CD4-positive, alpha-beta T cell treated with Interleukin-12 subunit alpha and Interleukin-12 subunit beta, for 1 hour (primary cell): ENCODE results near the gene DUSP12.

Experiments used
- DNase-seq: peaks from one replicate; pipeline ENCODE4 v3.0.0-alpha.2; 2020

The DUSP12 gene

DNA sequence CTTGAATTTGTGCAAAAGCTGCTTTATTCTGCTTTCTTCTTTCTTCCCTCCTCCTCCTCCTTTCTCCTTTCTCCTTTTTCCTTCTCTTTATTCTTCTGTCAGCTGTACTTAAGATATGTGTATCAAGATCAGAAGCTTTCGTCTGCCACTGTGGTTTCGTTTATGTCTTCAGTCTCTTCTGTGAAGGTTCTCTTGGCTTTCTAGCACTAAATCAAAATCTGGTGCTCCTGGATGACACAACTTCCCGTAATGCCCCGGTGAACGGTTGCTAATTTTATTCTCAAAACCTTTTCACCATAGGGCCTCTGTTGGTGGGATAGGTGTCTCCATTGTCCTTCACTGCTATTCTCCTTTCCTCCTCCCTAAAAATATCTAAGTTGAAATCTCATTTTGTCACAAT, 21.6 kb downstream of the DUSP12 start:
- DNase-seq, result no peak

DNA sequence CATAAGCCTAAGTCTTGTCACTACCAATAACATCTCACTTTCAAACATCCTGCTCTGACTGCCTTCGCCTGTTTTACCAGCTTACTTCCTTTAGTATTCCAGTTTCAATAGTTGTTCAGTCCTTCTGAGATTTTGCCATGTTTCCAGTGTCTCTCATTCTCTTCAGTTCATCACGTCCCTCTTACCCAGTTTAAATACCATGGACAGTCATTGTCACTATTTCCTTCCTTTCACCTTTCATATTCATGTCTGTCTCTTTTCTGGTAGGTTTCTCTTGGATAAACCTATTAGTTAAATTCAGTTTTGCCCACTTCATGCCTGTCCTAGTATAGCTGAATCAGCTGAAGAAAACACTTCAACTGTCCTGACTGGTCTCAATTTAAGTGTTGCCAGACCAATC, 22.4 kb downstream of the DUSP12 start:
- DNase-seq, result no peak

- DNase-seq, result no peak
These were observed 22.8 kb downstream of the DUSP12 start for GRCh38 chr1:161772397-161772796.

DNA sequence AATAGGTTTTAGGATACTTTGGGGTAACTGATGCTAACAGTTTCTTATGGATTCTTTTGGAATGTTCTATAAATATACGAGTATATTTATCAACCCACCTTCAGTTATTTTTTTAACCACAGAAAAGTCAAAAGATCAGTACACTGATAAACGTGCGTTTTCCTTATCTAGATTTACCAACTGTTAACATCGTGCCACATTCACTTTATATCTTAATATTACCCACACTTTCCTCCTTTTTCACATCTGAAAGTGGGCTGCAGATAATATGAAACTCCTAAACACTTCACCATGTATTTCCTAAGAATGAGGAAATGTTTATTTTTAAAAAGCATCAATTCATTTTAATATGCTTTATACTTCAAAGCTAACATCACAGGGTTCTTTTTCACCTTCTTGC, 24.2 kb downstream of the DUSP12 start:
- DNase-seq, result no peak

DNA sequence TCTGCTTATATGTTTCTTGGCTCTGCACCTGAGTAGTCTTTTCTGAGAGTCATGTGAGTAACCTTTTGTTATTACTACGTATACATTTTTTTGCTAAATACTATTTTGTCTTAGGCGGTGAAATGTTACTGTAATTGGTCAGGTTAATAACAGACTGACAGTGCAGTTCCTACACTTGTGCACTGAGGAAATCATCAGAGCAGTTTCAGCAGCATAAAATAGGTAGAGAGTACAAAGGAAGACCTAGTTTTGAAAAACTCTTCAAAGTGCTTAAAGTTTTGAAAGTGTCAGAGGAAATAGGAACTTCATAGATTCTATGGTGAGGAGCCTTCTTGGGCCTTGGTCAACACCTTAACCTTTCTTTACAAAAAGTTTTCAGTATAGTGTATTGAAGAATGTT, 27.7 kb downstream of the DUSP12 start:
- DNase-seq, result no peak

- no peak for DNase-seq
These were observed 28.9 kb downstream of the DUSP12 start for GRCh38 chr1:161778522-161778921.

- DNase-seq, result no peak
These were observed 29.8 kb downstream of the DUSP12 start for GRCh38 chr1:161779393-161779792.

- no peak for DNase-seq
These were observed 32.4 kb downstream of the DUSP12 start for GRCh38 chr1:161781995-161782394.

DNA sequence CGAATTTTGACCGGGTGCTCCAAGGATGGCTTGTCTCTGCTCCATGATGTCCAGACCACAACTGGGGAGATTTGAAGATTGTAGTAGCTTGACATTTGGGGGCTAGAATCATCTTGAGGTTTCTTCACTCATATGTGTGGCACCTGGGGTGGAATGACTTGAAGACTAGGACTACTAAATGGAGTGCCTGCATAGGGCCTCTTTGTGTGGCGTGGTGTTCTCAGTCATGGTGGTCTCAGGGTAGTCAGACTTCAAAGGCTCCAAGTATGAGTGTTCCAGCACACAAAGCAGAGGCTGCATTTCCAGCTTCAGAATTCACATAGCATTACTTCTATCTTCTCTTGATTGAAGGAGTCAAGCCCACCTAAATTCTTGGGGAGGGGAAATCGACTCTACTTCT, 33.3 kb downstream of the DUSP12 start:
- no peak for DNase-seq

DNA sequence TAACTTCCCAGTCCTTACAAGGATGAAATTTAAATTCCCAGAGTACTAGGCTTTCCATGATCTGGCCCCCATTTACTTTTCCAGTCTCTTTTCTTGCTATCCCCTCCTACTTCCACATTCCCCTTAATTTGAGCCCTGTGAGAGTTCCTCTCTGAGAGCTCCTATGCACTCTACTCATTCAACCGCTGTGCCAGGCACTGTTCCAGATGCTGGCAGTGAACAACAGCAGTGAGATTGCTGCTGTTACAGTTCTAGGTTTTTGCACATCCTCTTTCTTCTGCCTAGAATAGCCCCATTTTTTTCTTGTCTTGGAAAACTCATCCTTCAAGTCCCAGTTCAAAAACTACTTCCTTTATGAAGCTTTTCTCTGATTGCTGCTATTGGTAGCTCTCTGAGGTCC, 35.4 kb downstream of the DUSP12 start:
- no peak for DNase-seq

DNA sequence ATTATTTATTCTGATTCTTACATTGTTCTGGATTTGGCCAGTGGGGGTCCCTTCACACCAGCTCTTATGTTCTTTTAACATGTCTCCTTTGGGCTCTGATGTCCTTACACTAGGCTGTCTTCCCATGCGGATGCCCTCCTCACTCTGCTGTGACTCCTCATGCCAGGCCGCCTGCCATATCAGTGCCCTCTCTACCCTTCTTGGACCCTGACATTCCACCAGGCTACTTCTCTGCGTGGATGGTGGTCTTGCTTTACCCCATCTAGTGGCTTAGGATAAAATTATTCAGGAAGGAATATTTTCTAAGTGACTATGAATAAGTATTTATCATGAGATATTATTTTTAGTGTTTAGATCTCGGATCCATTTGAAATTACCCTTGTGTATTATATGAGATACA, 37.8 kb downstream of the DUSP12 start:
- DNase-seq, result no peak

GRCh38 chr1:161790587-161791317, 41.2 kb downstream of the DUSP12 start:
- no peak for DNase-seq

GRCh38 chr1:161791904-161792655, 42.5 kb downstream of the DUSP12 start:
- DNase-seq, result no peak

DNA sequence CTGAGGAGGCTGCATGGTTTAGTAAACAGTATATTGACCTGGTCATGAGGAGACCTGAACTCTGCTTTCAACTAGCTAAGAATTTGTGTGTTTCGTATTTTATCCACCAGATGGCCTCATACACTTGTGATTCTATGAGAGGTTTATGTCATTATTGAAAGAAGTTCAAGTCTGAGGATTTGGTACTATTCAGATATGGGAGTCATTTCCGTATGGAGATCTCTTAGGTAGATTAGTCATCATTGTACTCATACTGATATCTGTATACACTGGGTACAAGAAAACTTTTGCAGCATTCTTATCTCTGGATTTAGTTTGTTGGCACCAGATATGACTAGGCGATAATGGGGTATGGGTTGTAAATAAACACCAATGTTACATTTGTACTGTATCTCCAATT, 43.2 kb downstream of the DUSP12 start:
- peak; percentile 52 for DNase-seq

DNA sequence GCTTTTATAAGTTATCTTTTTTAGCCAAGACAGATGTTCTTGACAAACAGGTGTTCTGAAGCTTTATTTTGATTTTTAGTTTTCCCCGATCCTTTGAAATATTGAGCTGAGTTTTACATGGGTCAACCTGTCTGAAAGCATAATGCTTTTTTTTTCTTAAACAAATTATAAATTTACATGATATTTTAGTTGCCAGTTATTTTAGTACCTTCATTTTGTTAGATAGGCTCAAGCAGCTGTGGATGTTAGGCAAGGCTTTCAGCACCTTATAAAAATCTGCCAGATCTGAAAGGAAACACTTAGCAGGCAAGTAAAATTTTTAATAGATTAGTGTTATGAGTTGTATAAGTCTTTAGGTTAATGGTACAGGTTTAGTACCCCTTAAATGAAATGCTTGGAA, 50.2 kb downstream of the DUSP12 start:
- no peak for DNase-seq

- no peak for DNase-seq
These were observed 52.4 kb downstream of the DUSP12 start for GRCh38 chr1:161801955-161802354.

- DNase-seq, result no peak
These were observed 53.6 kb downstream of the DUSP12 start for GRCh38 chr1:161803181-161803580.

GRCh38 chr1:161805399-161806197, 56.0 kb downstream of the DUSP12 start:
- no peak for DNase-seq
